ENCODE data around the gene EN1.

Gene EN1

DNA sequence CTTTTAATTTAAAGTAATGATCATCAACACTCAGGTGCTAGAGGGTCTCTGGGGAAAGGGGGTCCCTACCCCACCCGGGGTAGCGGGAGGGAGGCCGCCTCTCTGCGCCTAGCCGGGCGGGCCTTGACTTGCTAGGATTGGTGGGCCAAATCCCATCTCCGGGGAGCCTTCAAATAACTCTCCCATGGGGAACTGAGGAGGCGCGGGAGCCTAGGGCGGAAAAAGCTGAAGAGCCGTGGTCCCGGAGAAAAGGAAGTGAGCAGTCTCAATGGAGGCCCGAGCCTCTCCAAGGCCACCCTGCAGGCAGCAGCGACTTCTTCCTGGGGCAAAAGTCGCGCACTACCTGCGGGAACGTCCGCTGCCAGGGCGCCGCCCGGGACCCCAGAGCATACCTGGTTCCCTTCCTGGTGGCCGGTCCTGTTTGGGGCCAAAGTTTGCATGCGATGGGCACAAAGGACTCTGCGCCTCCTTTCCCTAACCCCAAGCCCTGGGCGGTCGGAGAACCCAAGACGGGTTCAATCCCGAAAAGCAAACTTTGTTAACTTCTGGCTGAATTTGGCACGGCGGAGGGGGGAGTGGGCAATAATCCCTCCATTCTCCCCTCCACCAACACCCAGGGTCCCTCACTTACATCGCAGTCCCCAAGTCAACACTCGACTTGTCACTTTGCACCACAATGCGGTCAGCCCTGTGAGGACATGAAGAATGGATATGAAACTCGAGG is 13.6 kb downstream of the EN1 start:
- no peak for TF ChIP-seq EZH2phosphoT487 (IDR thresholded peaks at IDR 0.05; ENCODE audit: borderline replicate concordance)
- TF ChIP-seq, protein P1, sequence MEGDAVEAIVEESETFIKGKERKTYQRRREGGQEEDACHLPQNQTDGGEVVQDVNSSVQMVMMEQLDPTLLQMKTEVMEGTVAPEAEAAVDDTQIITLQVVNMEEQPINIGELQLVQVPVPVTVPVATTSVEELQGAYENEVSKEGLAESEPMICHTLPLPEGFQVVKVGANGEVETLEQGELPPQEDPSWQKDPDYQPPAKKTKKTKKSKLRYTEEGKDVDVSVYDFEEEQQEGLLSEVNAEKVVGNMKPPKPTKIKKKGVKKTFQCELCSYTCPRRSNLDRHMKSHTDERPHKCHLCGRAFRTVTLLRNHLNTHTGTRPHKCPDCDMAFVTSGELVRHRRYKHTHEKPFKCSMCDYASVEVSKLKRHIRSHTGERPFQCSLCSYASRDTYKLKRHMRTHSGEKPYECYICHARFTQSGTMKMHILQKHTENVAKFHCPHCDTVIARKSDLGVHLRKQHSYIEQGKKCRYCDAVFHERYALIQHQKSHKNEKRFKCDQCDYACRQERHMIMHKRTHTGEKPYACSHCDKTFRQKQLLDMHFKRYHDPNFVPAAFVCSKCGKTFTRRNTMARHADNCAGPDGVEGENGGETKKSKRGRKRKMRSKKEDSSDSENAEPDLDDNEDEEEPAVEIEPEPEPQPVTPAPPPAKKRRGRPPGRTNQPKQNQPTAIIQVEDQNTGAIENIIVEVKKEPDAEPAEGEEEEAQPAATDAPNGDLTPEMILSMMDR (conservative IDR thresholded peaks at IDR 0.05; ENCODE audit: low read length): no peak
- Histone ChIP-seq H3K4me1 (ENCODE audit: insufficient read depth, low read length, poor library complexity, severe bottlenecking) (no peaks in the 10 kb centered on the region), H2AFZ (ENCODE audit: low read length) (no peak overlapping the region), H3K4me3 (ENCODE audit: low read length, poor library complexity, severe bottlenecking) (no peak overlapping the region), H3K27me3 (ENCODE audit: insufficient read depth, low read length, poor library complexity, severe bottlenecking) (no peaks in the 10 kb centered on the region), H3K79me2 (ENCODE audit: insufficient read depth, low read length) (no peaks in the 10 kb centered on the region), H3K36me3 (ENCODE audit: insufficient read depth, low read length) (no peaks in the 10 kb centered on the region), H3F3A (ENCODE audit: low read depth) (no peaks in the 10 kb centered on the region), H3K4me2 (ENCODE audit: low read depth, low read length, poor library complexity, severe bottlenecking) (no peak overlapping the region), H3K9me3 (ENCODE audit: insufficient read depth, low read depth, low read length) (no peaks in the 10 kb centered on the region; the same call in 1 of the 2 replicates), H4K20me1 (ENCODE audit: insufficient read depth, low read length, poor library complexity, severe bottlenecking) (no peaks in the 10 kb centered on the region), H3K9me2 (replicated peaks; ENCODE audit: low read depth, low read length) (no peaks in the 10 kb centered on the region), H3K9ac (ENCODE audit: low read depth, low read length, poor library complexity, severe bottlenecking) (no peak overlapping the region)

DNA sequence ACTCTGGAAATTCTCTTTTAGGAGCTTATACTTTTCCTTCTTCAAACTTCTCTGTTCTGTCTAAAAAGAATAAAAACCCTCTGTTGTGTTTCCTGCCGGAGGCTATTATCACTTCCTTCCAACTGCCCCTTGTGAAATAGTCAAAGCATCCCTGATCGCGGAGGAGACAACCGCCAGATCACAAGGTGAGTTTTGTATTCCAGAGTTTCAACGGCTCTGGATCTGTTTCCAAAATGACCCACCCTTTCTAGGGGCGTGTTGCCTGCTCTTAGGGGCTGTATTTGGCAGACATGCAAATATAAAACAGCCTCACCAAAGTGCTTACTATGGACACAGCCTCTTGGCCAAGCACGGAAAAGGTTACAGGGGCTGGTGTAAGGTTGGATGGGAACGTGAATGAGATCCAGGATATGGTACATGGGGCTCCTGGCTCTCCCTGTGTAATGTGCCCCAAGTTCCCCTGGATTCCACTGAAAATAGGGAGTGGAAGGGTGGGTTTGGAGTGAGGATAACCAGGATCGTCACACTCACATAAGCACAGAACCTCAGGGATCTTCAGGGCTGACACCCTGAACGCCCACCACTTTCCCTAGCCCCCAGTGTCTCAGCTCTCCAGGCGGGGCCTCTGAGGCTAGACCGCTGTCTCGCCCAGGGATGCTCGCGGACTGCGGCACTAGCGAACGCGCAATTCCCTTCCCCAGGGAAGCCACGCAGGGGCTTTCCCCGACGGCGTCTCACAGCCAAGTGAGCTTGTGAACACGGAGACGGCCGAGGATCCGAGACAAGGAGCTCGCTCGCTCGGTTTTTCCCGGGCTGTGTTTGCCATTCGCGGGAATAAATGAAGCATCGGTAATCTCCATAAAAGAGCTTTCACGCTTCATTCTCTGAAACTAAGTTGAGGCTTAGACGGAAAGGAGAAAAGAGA is 14.4 kb downstream of the EN1 start:
- no peaks in the 10 kb centered on the region for H3K9me2 ChIP-seq (replicated peaks; ENCODE audit: low read depth, low read length)
- no peaks in the 10 kb centered on the region for H3K36me3 ChIP-seq (ENCODE audit: insufficient read depth, low read length)
- H3F3A ChIP-seq (ENCODE audit: low read depth): no peaks in the 10 kb centered on the region
- H3K4me2 ChIP-seq (ENCODE audit: low read depth, low read length, poor library complexity, severe bottlenecking): no peak overlapping the region
- H3K79me2 ChIP-seq (ENCODE audit: insufficient read depth, low read length): no peaks in the 10 kb centered on the region
- H3K27me3 ChIP-seq (ENCODE audit: insufficient read depth, low read length, poor library complexity, severe bottlenecking): no peaks in the 10 kb centered on the region
- no peak overlapping the region for H3K9ac ChIP-seq (ENCODE audit: low read depth, low read length, poor library complexity, severe bottlenecking)
- H3K9me3 ChIP-seq (ENCODE audit: insufficient read depth, low read depth, low read length): no peaks in the 10 kb centered on the region; the same call in 1 of the 2 replicates
- H3K4me1 ChIP-seq (ENCODE audit: insufficient read depth, low read length, poor library complexity, severe bottlenecking): no peaks in the 10 kb centered on the region
- H2AFZ ChIP-seq (ENCODE audit: low read length): no peak overlapping the region
- no peaks in the 10 kb centered on the region for H4K20me1 ChIP-seq (ENCODE audit: insufficient read depth, low read length, poor library complexity, severe bottlenecking)
- no peak for TF ChIP-seq EZH2phosphoT487 (IDR thresholded peaks at IDR 0.05; ENCODE audit: borderline replicate concordance)
- TF ChIP-seq, protein P1 (conservative IDR thresholded peaks at IDR 0.05; ENCODE audit: low read length): no peak
- H3K4me3 ChIP-seq (ENCODE audit: low read length, poor library complexity, severe bottlenecking): no peak overlapping the region

DNA sequence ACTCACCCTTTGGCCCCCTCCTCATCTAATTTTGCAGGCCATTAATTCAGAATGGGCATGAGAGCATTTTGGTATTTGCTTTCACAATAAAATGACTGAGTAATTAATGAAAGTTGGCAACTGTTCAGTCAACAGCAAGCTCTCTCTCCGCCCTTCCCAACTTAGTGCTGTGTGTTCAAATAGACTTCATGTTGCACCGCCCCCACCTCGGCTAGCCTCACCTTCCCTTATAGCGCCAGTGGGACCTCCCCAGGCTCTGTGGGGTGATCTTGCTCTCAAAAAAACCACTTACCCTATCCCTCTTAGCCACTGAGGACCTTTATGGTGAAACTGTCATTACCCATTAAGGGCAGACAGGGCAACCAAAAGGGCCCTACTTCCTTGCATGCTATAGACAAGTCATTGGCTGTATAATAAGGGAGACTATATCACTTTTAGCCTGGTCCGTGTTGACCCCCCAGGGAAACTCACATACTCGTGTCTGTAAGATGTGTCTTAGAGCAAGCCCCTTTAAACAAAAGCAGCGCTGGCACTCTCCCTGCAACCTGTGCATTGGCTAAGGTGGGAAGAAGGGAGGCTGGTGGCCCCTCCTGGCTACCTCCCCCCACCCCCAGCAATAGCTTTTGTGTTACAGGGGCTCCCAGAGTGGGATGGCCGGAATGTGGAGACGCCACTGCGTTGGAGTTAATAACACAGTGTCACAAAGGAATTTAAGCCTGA is 15.2 kb downstream of the EN1 start:
- H3K79me2 ChIP-seq (ENCODE audit: insufficient read depth, low read length): no peaks in the 10 kb centered on the region
- no peaks in the 10 kb centered on the region for H3K9me2 ChIP-seq (replicated peaks; ENCODE audit: low read depth, low read length)
- no peaks in the 10 kb centered on the region for H4K20me1 ChIP-seq (ENCODE audit: insufficient read depth, low read length, poor library complexity, severe bottlenecking)
- H2AFZ ChIP-seq (ENCODE audit: low read length): no peak overlapping the region
- no peaks in the 10 kb centered on the region for H3K36me3 ChIP-seq (ENCODE audit: insufficient read depth, low read length)
- no peak overlapping the region for H3K4me2 ChIP-seq (ENCODE audit: low read depth, low read length, poor library complexity, severe bottlenecking)
- no peak overlapping the region for H3K9ac ChIP-seq (ENCODE audit: low read depth, low read length, poor library complexity, severe bottlenecking)
- H3K4me3 ChIP-seq (ENCODE audit: low read length, poor library complexity, severe bottlenecking): no peak overlapping the region
- no peaks in the 10 kb centered on the region for H3K27me3 ChIP-seq (ENCODE audit: insufficient read depth, low read length, poor library complexity, severe bottlenecking)
- no peaks in the 10 kb centered on the region for H3K4me1 ChIP-seq (ENCODE audit: insufficient read depth, low read length, poor library complexity, severe bottlenecking)
- H3F3A ChIP-seq (ENCODE audit: low read depth): no peaks in the 10 kb centered on the region
- no peaks in the 10 kb centered on the region; the same call in 1 of the 2 replicates for H3K9me3 ChIP-seq (ENCODE audit: insufficient read depth, low read depth, low read length)
- TF ChIP-seq, protein P1 (conservative IDR thresholded peaks at IDR 0.05; ENCODE audit: low read length): no peak
- TF ChIP-seq EZH2phosphoT487 (IDR thresholded peaks at IDR 0.05; ENCODE audit: borderline replicate concordance): no peak

Data from Loucy (cell line).